Right atrium auricular region (tissue), 2 donors: Measurements from ENCODE around the gene ADARB2. TPM values are rescaled to one million over a fixed set of nuclear protein-coding genes. Genes with fewer than 3 reads are reported as not detected.
A peak's percentile ranks its signal among the peaks of the same experiment; 100 is the strongest.

ENCODE experiments used
- DNase-seq: peaks from one replicate; pipeline ENCODE4 v3.0.0-alpha.2; 2019; ENCODE audit warnings: low spot score
- H3K27ac ChIP-seq, 2 donors: fragments of 200-600 bp; sonication (generic); 1 replicate in 1 of 2; 2 replicates in 1 of 2; pipeline ENCODE4 v1.5.1; 2016 to 2019
- H3K27me3 ChIP-seq, 2 donors: fragments of 200-600 bp; sonication (generic); one replicate each; pipeline versions ENCODE4 v1.5.1 to v1.6.0; 2017 to 2019
- H3K36me3 ChIP-seq: fragments of 200-600 bp; sonication (generic); one replicate; pipeline ENCODE4 v1.5.1; 2016
- H3K4me1 ChIP-seq, 2 donors: fragments of 200-600 bp; sonication (generic); one replicate each; pipeline versions ENCODE4 v1.5.1 to v1.6.0; 2017 to 2019
- H3K4me3 ChIP-seq, 2 donors: fragments of 200-600 bp; sonication (generic); 1 replicate in 1 of 2; 2 replicates in 1 of 2; pipeline ENCODE4 v1.5.1; 2017 to 2019; ENCODE audit warnings: mild to moderate bottlenecking in 1 of 2, moderate library complexity in 1 of 2
- H3K9me3 ChIP-seq, 2 donors: fragments of 200-600 bp; sonication (generic); one replicate each; pipeline ENCODE4 v1.5.1; 2019
- CTCF ChIP-seq, 2 donors: fragments of 200-600 bp; sonication (generic); IDR thresholded peaks; one replicate each; pipeline ENCODE4 v1.5.1; 2019; ENCODE audit warnings: antibody characterized with exemption in 2 of 2
- total RNA-seq, 2 donors: library from RNA; depleted of rRNA; stranded (reverse); fragments of >200 nt; gene quantifications; one replicate each; pipeline ENCODE4 v1.1.0, GENCODE V29; 2016

The ADARB2 gene
- total RNA-seq, 2 donors from 2014 or later: 0.33 to 0.71 TPM

- H3K4me1 ChIP-seq: no peaks in the 10 kb centered on the region
- H3K27ac ChIP-seq: no peak overlapping the region
- H3K27me3 ChIP-seq: no peaks in the 10 kb centered on the region
- no peak overlapping the region for H3K4me3 ChIP-seq
- no peak for TF ChIP-seq CTCF (IDR thresholded peaks at IDR 0.05)
- DNase-seq: peak; percentile 30
- no peaks in the 10 kb centered on the region for H3K9me3 ChIP-seq
- no peaks in the 10 kb centered on the region for H3K36me3 ChIP-seq
Observed at GRCh38 chr10:1402816-1403507, 334.4 kb downstream of the ADARB2 start.

GRCh38 chr10:1402016-1402770, 335.1 kb downstream of the ADARB2 start:
- DNase-seq: peak; percentile 43
- Histone ChIP-seq H3K4me3 (no peak overlapping the region), H3K36me3 (no peaks in the 10 kb centered on the region), H3K27ac (no peak overlapping the region), H3K27me3 (no peaks in the 10 kb centered on the region), H3K4me1 (no peaks in the 10 kb centered on the region), H3K9me3 (no peaks in the 10 kb centered on the region)
- no peak for TF ChIP-seq CTCF (IDR thresholded peaks at IDR 0.05)

- Histone ChIP-seq H3K27ac (no peak overlapping the region), H3K27me3 (no peaks in the 10 kb centered on the region), H3K9me3 (no peaks in the 10 kb centered on the region), H3K4me1 (no peaks in the 10 kb centered on the region), H3K4me3 (no peak overlapping the region), H3K36me3 (no peaks in the 10 kb centered on the region)
- TF ChIP-seq CTCF (IDR thresholded peaks at IDR 0.05): no peak
- peak; percentile 40 for DNase-seq
Observed at GRCh38 chr10:1401071-1401965, 336.0 kb downstream of the ADARB2 start.

- peak; percentile 43 for DNase-seq
- H3K27me3 ChIP-seq: no peaks in the 10 kb centered on the region
- no peaks in the 10 kb centered on the region for H3K36me3 ChIP-seq
- no peaks in the 10 kb centered on the region for H3K4me1 ChIP-seq
- no peak for TF ChIP-seq CTCF (IDR thresholded peaks at IDR 0.05)
- H3K9me3 ChIP-seq: no peaks in the 10 kb centered on the region
- no peak overlapping the region for H3K4me3 ChIP-seq
- no peak overlapping the region for H3K27ac ChIP-seq
Observed at GRCh38 chr10:1400101-1401070, 336.9 kb downstream of the ADARB2 start.
